Lower lobe of right lung (tissue), 2 donors: ENCODE data around the gene SLC12A3. TPM values are rescaled to one million over a fixed set of nuclear protein-coding genes. Genes with fewer than 3 reads are reported as not detected.

Source experiments
- ATAC-seq, 2 donors: fragments of 200-7000 bp; cut with Tn5 transposase; one replicate each; pipeline ENCODE4 v1.9.1; 2020 to 2022; ENCODE audit warnings: mild to moderate bottlenecking in 2 of 2, moderate library complexity in 2 of 2
- DNase-seq: peaks from one replicate; pipeline ENCODE4 v3.0.0-alpha.2; 2020
- H3K27ac ChIP-seq: fragments of 200-600 bp; one replicate; pipeline ENCODE4 v1.8.0; 2022
- H3K27me3 ChIP-seq: fragments of 200-600 bp; one replicate; pipeline ENCODE4 v1.8.0; 2022; ENCODE audit warnings: low read depth
- H3K36me3 ChIP-seq: fragments of 200-600 bp; one replicate; pipeline ENCODE4 v1.8.0; 2022; ENCODE audit warnings: mild to moderate bottlenecking
- H3K4me1 ChIP-seq: fragments of 200-600 bp; one replicate; pipeline ENCODE4 v1.8.0; 2022
- H3K4me3 ChIP-seq: fragments of 200-600 bp; one replicate; pipeline ENCODE4 v1.8.0; 2022; ENCODE audit warnings: mild to moderate bottlenecking
- H3K9me3 ChIP-seq: fragments of 200-600 bp; one replicate; pipeline ENCODE4 v1.8.0; 2022
- CTCF ChIP-seq: fragments of 200-600 bp; IDR thresholded peaks from one replicate; pipeline ENCODE4 v1.8.0; 2022; ENCODE audit warnings: antibody characterized with exemption, mild to moderate bottlenecking
- intact Hi-C: fragments of 100-400 bp; cut with DNase I; formaldehyde crosslinking; loops from one replicate; pipeline ENCODE4 v1.11.0; 2022
- total RNA-seq: library from RNA; stranded (reverse); fragmentation: NEBNext Ultra II Directional; extraction: Animal tissue kit (Norgen Biotek cat#: 25700); gene quantifications from one replicate; pipeline ENCODE4 v1.2.1, GENCODE V29; 2021
- donor health status: DM: no; HTN: yes; CAD: no; lungs with severe emphysema.

Gene SLC12A3
- total RNA-seq, 1 donor from 2014 or later = not detected

- Histone ChIP-seq H3K27me3 (no peaks in the 10 kb centered on the region), H3K36me3 (no peaks in the 10 kb centered on the region), H3K4me3 (no peak overlapping the region), H3K9me3 (no peaks in the 10 kb centered on the region), H3K4me1 (peaks cover 66% of the 10 kb centered on the region), H3K27ac (peak overlapping the region; percentile 64)
- ATAC-seq (peak; percentile 66 to 82), DNase-seq (peak; percentile 69)
- TF ChIP-seq CTCF = no peak
- intact Hi-C loops = no loop called here
Measured at GRCh38 chr16:56911771-56912571, 47.0 kb downstream of the SLC12A3 start.

- Histone ChIP-seq H3K36me3 (no peaks in the 10 kb centered on the region), H3K9me3 (no peaks in the 10 kb centered on the region), H3K4me1 (peaks cover 72% of the 10 kb centered on the region), H3K27me3 (no peaks in the 10 kb centered on the region), H3K4me3 (no peak overlapping the region), H3K27ac (peak overlapping the region; percentile 64)
- DNase-seq = no peak
- intact Hi-C loops = no loop called here
- ATAC-seq = no peak
- no peak for TF ChIP-seq CTCF
Measured at GRCh38 chr16:56912746-56913708, 48.0 kb downstream of the SLC12A3 start.

- TF ChIP-seq CTCF = no peak
- no peaks in the 10 kb centered on the region for H3K36me3 ChIP-seq
- intact Hi-C loops = no loop called here
- no peaks in the 10 kb centered on the region for H3K27me3 ChIP-seq
- H3K9me3 ChIP-seq = no peaks in the 10 kb centered on the region
- no peak overlapping the region for H3K27ac ChIP-seq
- DNase-seq = no peak
- no peak for ATAC-seq
- peaks cover 67% of the 10 kb centered on the region for H3K4me1 ChIP-seq
- H3K4me3 ChIP-seq = no peak overlapping the region
Measured at GRCh38 chr16:56914896-56915295, 49.9 kb downstream of the SLC12A3 start.

GRCh38 chr16:56915336-56916119 lies 50.5 kb downstream of the SLC12A3 start:
- ATAC-seq = no peak
- H3K4me3 ChIP-seq = no peak overlapping the region
- peaks cover 61% of the 10 kb centered on the region for H3K4me1 ChIP-seq
- no peak for DNase-seq
- no peak overlapping the region for H3K27ac ChIP-seq
- TF ChIP-seq CTCF = no peak
- no peaks in the 10 kb centered on the region for H3K36me3 ChIP-seq
- no peaks in the 10 kb centered on the region for H3K27me3 ChIP-seq
- H3K9me3 ChIP-seq = no peaks in the 10 kb centered on the region
- intact Hi-C loops = no loop called here
